ENCODE measurements around the gene SCLY.

The SCLY gene

DNA sequence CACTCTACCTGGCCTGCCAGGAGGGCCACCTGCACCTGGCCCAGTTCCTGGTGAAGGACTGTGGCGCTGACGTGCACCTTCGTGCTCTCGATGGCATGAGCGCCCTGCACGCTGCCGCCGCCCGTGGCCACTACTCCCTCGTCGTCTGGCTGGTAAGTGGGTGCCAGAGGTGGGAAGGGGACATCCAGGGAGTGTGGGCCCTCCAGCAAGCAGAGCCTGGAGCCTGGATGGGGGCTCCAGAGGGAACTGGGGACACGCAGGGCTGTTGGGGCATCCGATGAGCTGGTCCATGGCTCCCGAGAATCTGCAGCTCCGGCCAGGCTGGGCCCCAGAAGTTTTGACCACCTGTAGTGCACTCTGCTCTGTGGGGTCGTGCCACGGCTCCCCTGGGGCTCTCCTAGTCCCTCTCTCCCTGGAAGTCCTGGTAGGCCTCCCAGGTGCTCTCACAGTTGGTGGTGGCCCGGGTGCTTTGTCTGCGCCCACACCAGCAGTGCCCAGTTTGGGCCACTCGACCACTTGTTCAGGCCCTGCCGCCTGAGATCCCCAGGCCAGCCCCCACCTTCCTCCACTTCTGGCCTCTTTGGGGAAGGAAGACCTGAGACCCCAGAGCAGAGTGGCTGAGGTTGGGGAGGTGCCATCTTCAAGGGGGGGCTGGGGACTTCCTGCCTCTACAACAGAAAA lies 44.0 kb downstream of the SCLY start:
- Histone ChIP-seq H3K9me3 (ENCODE audit: control insufficient read depth, insufficient read depth, low read depth, low read length) (no peaks in the 10 kb centered on the region), H3K4me3 (ENCODE audit: low read depth, low read length) (no peak overlapping the region), H3K4me1 (ENCODE audit: control insufficient read depth, insufficient read depth, low read length) (peaks cover 25% of the 10 kb centered on the region), H3K36me3 (ENCODE audit: control insufficient read depth, insufficient read depth, low read length) (no peaks in the 10 kb centered on the region), H3K27me3 (ENCODE audit: control insufficient read depth, insufficient read depth, low read length) (no peaks in the 10 kb centered on the region), H3K9ac (ENCODE audit: low read length) (no peak overlapping the region), H3K27ac (ENCODE audit: low read depth, low read length) (no peak overlapping the region)

DNA sequence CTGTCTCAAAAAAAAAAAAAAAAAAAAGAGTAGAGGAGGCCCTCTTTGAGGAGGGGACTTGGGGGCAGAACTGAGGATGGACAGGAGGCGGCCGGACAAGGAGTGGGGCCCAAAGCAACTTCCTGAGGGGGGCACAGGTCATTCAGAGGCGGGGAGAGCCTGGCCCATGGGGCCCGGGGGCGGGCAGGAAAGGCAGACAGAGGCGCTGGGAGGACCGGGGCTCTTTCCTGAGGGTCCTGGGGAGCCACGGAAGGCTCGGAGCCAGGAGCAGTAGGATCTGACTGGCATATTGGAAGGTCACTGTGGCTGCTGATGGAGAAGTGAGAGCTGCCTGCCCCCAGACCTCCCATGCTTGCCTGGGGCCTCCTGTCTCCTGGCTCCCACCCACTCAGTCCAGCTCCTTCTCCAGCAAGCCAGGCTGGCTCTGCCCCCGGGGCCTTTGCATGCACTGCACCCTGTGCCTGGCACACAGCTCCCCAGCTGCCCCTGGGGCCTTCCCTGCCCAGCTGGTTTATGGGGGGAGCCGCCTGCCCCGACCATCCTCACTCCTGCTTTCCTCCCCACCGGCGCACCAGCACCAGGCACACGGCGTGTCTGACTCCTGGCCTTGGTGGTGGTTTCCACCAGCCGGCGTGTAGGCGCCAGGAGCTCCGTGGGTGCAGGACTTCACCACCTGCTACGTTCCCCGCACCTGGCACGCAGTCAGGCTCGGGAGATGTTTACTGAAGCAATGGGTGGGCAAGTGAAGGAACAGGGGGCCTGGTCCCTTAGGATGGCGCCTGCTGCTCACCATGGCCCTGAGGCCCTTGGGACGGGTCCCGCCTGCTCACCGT lies 44.9 kb downstream of the SCLY start:
- Histone ChIP-seq H3K36me3 (ENCODE audit: control insufficient read depth, insufficient read depth, low read length) (no peaks in the 10 kb centered on the region), H3K9me3 (ENCODE audit: control insufficient read depth, insufficient read depth, low read depth, low read length) (no peaks in the 10 kb centered on the region), H3K4me1 (ENCODE audit: control insufficient read depth, insufficient read depth, low read length) (peaks cover 25% of the 10 kb centered on the region), H3K9ac (ENCODE audit: low read length) (no peak overlapping the region), H3K4me3 (ENCODE audit: low read depth, low read length) (no peak overlapping the region), H3K27ac (ENCODE audit: low read depth, low read length) (no peak overlapping the region), H3K27me3 (ENCODE audit: control insufficient read depth, insufficient read depth, low read length) (no peaks in the 10 kb centered on the region)

DNA sequence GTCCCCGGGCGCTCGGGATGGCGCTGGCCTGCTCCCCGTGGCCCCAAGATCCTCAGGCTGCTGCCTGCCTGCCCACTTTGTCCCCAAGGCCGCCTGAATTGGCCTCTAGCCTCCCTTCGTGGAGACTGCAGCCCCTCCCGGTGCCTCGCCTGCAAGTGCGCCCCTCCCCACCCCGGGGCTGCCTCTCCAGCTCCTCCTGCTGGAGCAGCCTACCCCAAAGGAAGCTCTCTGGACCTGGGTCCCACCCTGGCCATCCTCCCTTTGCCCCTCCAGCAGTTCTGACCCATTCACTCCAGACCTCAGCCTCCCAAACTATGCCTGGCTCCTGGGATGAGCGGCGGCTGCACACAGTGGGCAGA lies 45.5 kb downstream of the SCLY start:
- Histone ChIP-seq H3K9ac (ENCODE audit: low read length) (no peak overlapping the region), H3K4me3 (ENCODE audit: low read depth, low read length) (no peak overlapping the region), H3K36me3 (ENCODE audit: control insufficient read depth, insufficient read depth, low read length) (no peaks in the 10 kb centered on the region), H3K27ac (ENCODE audit: low read depth, low read length) (no peak overlapping the region), H3K27me3 (ENCODE audit: control insufficient read depth, insufficient read depth, low read length) (no peaks in the 10 kb centered on the region), H3K9me3 (ENCODE audit: control insufficient read depth, insufficient read depth, low read depth, low read length) (no peaks in the 10 kb centered on the region; the same call in 1 of the 2 replicates), H3K4me1 (ENCODE audit: control insufficient read depth, insufficient read depth, low read length) (peaks cover 25% of the 10 kb centered on the region)

DNA sequence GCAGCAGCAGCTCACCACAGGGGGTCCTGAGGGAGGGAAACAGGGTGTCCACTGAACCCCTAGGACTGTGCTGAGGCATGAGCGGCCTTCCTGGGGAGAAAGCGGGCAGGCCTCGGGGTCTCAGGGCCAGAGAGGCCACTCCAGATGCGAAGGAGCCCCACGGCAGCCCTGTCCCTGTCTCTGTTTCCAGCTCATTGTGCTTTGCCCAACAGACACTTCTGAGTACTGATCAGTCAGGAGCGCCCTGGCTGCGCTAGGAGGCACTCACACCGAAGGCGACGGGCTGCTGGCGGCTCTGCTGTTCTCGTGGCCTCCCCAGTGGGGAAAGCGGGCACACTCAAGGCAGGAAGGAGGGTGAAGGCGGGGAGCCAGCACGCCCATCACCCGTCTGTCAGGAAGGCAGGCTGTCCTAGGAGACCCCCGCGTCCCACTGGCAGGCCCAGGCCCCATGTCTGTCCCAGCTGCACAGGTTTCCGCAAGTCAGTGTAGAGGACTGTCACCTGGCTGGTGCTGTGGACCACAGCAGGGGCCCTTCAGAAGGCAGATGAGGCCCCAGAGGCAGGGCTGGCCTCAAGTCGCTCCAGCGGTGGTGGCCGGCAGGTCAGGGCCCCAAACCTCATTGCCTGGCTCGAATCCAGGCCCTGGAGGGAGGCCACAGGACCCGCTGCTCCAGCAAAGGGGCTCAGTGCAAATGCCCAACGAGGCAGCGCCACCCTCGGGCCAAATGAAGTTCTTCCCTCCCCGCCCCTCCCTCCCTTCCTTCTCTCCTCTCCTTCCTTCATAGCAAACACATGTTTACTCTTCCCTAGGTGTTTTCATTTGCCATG lies 46.1 kb downstream of the SCLY start:
- no peak overlapping the region for H3K4me3 ChIP-seq (ENCODE audit: low read depth, low read length)
- H3K27ac ChIP-seq (ENCODE audit: low read depth, low read length), result no peak overlapping the region
- peaks cover 25% of the 10 kb centered on the region for H3K4me1 ChIP-seq (ENCODE audit: control insufficient read depth, insufficient read depth, low read length)
- no peaks in the 10 kb centered on the region; the same call in 1 of the 2 replicates for H3K9me3 ChIP-seq (ENCODE audit: control insufficient read depth, insufficient read depth, low read depth, low read length)
- H3K27me3 ChIP-seq (ENCODE audit: control insufficient read depth, insufficient read depth, low read length), result no peaks in the 10 kb centered on the region
- no peak overlapping the region for H3K9ac ChIP-seq (ENCODE audit: low read length)
- no peaks in the 10 kb centered on the region for H3K36me3 ChIP-seq (ENCODE audit: control insufficient read depth, insufficient read depth, low read length)

DNA sequence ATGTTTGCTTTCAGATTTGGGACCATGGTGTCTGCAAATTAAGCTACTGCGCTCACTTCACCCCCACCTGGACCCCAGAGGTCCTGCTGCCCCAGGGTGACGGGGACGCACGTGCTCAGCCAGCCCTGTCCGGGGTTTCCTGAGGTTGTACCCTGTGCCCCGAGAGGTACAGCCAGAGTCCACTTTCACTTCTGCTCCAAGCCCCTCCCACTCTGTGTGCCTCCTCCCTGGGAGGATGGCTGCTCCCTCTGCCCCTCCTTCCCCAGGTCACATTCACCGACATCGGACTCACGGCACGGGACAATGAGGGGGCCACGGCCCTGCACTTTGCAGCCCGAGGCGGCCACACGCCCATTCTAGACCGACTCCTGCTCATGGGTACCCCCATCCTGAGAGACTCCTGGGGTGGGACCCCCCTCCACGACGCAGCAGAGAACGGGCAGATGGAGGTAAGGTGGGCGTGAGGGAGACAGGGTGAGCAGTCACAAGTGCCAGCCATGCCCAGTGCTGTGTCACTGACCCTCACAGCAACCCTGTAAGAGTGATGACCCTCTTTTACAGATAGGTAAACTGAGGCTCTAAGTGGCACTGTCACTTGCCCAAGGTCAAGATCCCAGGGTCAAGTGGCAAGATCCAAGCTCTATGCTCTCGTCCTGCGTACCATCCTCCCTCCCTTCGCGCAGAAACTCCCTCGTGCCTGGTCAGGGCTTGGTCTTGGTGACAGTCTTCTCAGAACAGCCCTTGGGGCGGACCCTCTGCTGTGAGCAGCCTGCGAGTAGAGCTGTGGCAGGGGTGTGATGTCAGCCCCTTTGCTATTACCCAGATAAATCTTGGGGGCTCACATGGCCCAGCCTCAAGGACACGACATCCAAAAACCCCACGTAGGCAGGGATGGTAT lies 47.0 kb downstream of the SCLY start:
- peaks cover 25% of the 10 kb centered on the region for H3K4me1 ChIP-seq (ENCODE audit: control insufficient read depth, insufficient read depth, low read length)
- no peak overlapping the region for H3K27ac ChIP-seq (ENCODE audit: low read depth, low read length)
- H3K27me3 ChIP-seq (ENCODE audit: control insufficient read depth, insufficient read depth, low read length), result no peaks in the 10 kb centered on the region
- H3K4me3 ChIP-seq (ENCODE audit: low read depth, low read length), result no peak overlapping the region
- no peak overlapping the region for H3K9ac ChIP-seq (ENCODE audit: low read length)
- peaks cover 3% of the 10 kb centered on the region; the same call in 1 of the 2 replicates for H3K9me3 ChIP-seq (ENCODE audit: control insufficient read depth, insufficient read depth, low read depth, low read length)
- no peaks in the 10 kb centered on the region for H3K36me3 ChIP-seq (ENCODE audit: control insufficient read depth, insufficient read depth, low read length)

DNA sequence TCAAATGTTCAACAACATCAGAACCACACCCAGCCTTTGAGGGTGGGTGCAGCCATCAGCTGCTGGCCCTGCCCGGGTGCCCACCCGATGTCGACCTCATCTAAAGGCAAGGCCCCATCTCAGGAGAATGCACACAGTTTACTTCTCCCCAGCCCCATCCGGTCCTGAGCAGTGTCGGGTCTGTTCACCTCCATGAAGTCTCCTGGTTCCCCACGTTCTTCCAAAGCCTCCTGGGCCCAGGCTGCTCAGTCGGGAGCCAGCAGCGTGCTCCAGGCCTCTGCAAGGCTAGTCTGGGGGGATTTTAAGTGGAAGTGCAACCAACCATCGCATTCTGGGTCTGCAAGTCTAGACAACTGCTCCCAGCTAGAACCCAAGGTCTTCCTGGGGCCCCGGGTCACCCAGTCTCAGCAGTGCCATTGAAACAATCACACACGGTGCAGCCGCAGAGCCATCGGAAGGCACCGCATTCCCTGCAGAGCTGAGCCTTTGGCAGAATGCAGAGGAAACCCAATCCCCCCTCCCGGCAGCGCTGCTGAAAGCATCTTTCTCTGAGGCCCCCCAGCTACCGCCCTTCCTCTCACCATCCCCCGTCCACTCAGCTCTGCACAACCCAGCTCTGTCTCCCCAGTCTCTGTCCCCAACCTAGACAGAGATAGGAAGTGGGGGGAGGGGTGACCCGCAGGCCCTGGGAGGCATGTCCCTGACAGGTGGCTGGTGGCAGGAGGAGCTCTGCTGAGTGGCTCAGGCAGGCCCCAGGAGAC lies 47.8 kb downstream of the SCLY start:
- Histone ChIP-seq H3K27ac (ENCODE audit: low read depth, low read length) (no peak overlapping the region), H3K27me3 (ENCODE audit: control insufficient read depth, insufficient read depth, low read length) (no peaks in the 10 kb centered on the region), H3K4me1 (ENCODE audit: control insufficient read depth, insufficient read depth, low read length) (peaks cover 25% of the 10 kb centered on the region), H3K36me3 (ENCODE audit: control insufficient read depth, insufficient read depth, low read length) (no peaks in the 10 kb centered on the region), H3K9me3 (ENCODE audit: control insufficient read depth, insufficient read depth, low read depth, low read length) (peaks cover 6% of the 10 kb centered on the region; the same call in 1 of the 2 replicates), H3K9ac (ENCODE audit: low read length) (no peak overlapping the region), H3K4me3 (ENCODE audit: low read depth, low read length) (no peak overlapping the region)

DNA sequence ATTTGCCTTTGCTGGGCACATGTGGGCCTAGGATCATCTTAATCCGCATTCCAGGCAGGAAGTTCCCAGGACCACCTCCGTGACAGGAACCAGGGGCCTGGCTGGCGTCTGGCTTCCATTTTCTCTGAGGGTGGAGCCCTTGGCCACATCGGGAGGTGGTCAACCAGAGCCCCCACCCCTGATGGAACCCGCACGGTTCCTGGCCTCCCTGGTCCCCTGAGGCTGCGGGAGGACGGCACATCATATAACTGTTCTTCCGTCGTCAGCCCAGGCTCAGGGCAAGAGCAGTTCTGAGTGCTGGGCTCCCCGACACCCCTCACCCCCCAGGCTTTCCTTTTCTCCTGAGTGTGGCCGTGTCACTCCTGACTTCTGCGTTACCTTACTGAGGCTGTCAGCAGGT lies 52.8 kb downstream of the SCLY start:
- Histone ChIP-seq H3K27ac (ENCODE audit: low read depth, low read length) (no peak overlapping the region), H3K9me3 (ENCODE audit: control insufficient read depth, insufficient read depth, low read depth, low read length) (peaks cover 11% of the 10 kb centered on the region; the same call in 1 of the 2 replicates)

DNA sequence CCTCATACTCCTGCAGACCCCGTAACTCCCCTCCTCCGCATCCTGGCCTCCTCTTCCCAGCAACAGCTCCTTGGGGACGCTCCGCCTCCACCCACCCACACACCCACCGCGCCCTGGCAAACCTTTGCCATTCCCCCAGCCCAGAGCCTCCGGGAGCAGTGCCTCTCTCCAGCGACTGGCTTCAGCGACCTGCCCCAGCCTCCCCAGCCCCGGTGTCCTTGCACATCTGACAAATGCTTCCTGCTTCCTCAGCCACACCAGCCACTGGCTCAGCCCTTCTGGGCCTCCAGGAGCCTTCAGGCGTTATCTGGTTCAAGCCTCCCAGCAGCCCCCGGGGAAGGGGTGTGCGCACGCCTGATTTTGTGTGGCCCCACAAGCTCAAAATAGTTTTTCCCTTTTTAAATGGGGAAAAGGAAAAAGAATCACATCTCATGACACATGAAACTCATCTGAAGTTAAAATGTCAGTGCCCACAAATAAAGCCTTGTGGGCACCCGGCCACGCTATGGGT lies 53.6 kb downstream of the SCLY start:
- Histone ChIP-seq H3K4me3 (ENCODE audit: low read depth, low read length) (no peak overlapping the region), H3K27ac (ENCODE audit: low read depth, low read length) (no peak overlapping the region), H3K9me3 (ENCODE audit: control insufficient read depth, insufficient read depth, low read depth, low read length) (peaks cover 11% of the 10 kb centered on the region; the same call in 1 of the 2 replicates), H3K9ac (ENCODE audit: low read length) (no peak overlapping the region), H3K27me3 (ENCODE audit: control insufficient read depth, insufficient read depth, low read length) (peaks cover 21% of the 10 kb centered on the region), H3K36me3 (ENCODE audit: control insufficient read depth, insufficient read depth, low read length) (no peaks in the 10 kb centered on the region), H3K4me1 (ENCODE audit: control insufficient read depth, insufficient read depth, low read length) (no peaks in the 10 kb centered on the region)

More for the DNA sequence above, 52.8 kb downstream of the SCLY start:
- Histone ChIP-seq H3K36me3 (ENCODE audit: control insufficient read depth, insufficient read depth, low read length) (no peaks in the 10 kb centered on the region), H3K9ac (ENCODE audit: low read length) (no peak overlapping the region), H3K4me1 (ENCODE audit: control insufficient read depth, insufficient read depth, low read length) (peaks cover 7% of the 10 kb centered on the region), H3K4me3 (ENCODE audit: low read depth, low read length) (no peak overlapping the region), H3K27me3 (ENCODE audit: control insufficient read depth, insufficient read depth, low read length) (peaks cover 14% of the 10 kb centered on the region)

DNA sequence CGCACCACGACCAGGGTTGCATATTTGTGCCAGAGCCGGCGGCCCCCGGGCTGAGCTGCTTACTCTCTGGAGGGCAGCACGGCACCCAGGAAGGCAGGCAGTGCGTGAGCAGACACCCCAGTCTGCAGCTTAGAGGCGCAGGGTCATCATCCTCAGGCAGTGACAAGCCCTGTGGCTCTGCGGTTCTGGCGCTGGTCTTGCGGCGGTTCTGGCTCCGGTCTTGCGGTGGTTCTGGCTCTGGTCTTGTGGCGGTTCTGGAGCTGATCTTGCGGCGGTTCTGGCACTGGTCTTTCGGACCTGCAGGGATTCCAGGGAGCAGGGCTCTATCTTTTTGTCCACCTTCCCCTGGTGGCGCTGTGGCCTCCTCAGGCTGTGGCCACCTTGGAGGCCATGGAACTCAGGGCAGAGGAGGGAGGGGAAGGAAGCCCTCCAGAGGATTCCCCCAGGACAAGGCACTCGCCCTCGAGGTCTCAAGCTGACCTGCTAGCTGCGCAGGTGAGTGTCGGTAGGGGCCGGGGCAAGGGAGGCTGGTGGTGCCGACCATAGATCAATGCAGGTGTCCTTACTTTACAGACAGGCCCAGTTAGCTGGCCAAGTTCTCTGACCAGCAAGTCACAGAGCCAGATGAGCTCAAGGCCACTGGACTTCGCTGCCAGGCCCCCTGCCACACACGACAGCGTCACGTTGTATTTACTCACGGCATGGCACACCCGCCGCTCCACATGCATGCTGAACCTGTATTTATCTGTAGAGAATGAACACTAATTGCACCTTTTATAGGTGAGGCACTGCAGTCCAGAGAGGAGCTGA lies 54.3 kb downstream of the SCLY start:
- Histone ChIP-seq H3K9me3 (ENCODE audit: control insufficient read depth, insufficient read depth, low read depth, low read length) (peaks cover 11% of the 10 kb centered on the region; the same call in 1 of the 2 replicates), H3K27ac (ENCODE audit: low read depth, low read length) (no peak overlapping the region), H3K36me3 (ENCODE audit: control insufficient read depth, insufficient read depth, low read length) (no peaks in the 10 kb centered on the region), H3K4me3 (ENCODE audit: low read depth, low read length) (no peak overlapping the region), H3K4me1 (ENCODE audit: control insufficient read depth, insufficient read depth, low read length) (no peaks in the 10 kb centered on the region), H3K27me3 (ENCODE audit: control insufficient read depth, insufficient read depth, low read length) (peaks cover 28% of the 10 kb centered on the region), H3K9ac (ENCODE audit: low read length) (no peak overlapping the region)

Measured in HUES6 (cell line).